ENCODE results near the gene ZNF823. TPM values are rescaled to one million over a fixed set of nuclear protein-coding genes. Genes with fewer than 3 reads are reported as not detected.

Gene ZNF823
- total RNA-seq, 1 donor from 2014 or later, result 12.0 TPM

- Mint-ChIP-seq H3K9me3 (ENCODE audit: low read depth) (peaks cover 71% of the 10 kb centered on the region), H3K36me3 (ENCODE audit: insufficient read depth) (peaks cover 3% of the 10 kb centered on the region), H3K4me1 (ENCODE audit: low read depth) (no peaks in the 10 kb centered on the region), H3K27ac (no peak overlapping the region), H3K4me3 (ENCODE audit: low read depth) (no peak overlapping the region), H3K27me3 (no peaks in the 10 kb centered on the region)
- DNase-seq (ENCODE audit: low spot score, unreplicated experiment), result no peak
- no peak for TF ChIP-seq CTCF (IDR thresholded peaks at IDR 0.05; ENCODE audit: unreplicated experiment)
These were observed 13.5 kb upstream of the ZNF823 start for GRCh38 chr19:11752244-11752736.

- Mint-ChIP-seq H3K4me3 (ENCODE audit: low read depth) (no peak overlapping the region), H3K4me1 (ENCODE audit: low read depth) (no peaks in the 10 kb centered on the region), H3K27ac (no peak overlapping the region), H3K27me3 (no peaks in the 10 kb centered on the region), H3K9me3 (ENCODE audit: low read depth) (peaks cover 60% of the 10 kb centered on the region), H3K36me3 (ENCODE audit: insufficient read depth) (peaks cover 4% of the 10 kb centered on the region)
- no peak for DNase-seq (ENCODE audit: low spot score, unreplicated experiment)
- TF ChIP-seq CTCF (IDR thresholded peaks at IDR 0.05; ENCODE audit: unreplicated experiment), result no peak
These were observed 11.0 kb upstream of the ZNF823 start for GRCh38 chr19:11749751-11750150.

- Mint-ChIP-seq H3K27ac (no peak overlapping the region), H3K36me3 (ENCODE audit: insufficient read depth) (peaks cover 4% of the 10 kb centered on the region), H3K9me3 (ENCODE audit: low read depth) (peaks cover 43% of the 10 kb centered on the region), H3K27me3 (no peaks in the 10 kb centered on the region), H3K4me1 (ENCODE audit: low read depth) (no peaks in the 10 kb centered on the region), H3K4me3 (ENCODE audit: low read depth) (no peak overlapping the region)
- TF ChIP-seq CTCF (IDR thresholded peaks at IDR 0.05; ENCODE audit: unreplicated experiment), result no peak
- no peak for DNase-seq (ENCODE audit: low spot score, unreplicated experiment)
These were observed 8.5 kb upstream of the ZNF823 start for GRCh38 chr19:11747277-11747676.

- Mint-ChIP-seq H3K36me3 (ENCODE audit: insufficient read depth) (peaks cover 4% of the 10 kb centered on the region), H3K27me3 (no peaks in the 10 kb centered on the region), H3K4me3 (ENCODE audit: low read depth) (no peak overlapping the region), H3K9me3 (ENCODE audit: low read depth) (peaks cover 30% of the 10 kb centered on the region), H3K4me1 (ENCODE audit: low read depth) (no peaks in the 10 kb centered on the region), H3K27ac (no peak overlapping the region)
- DNase-seq (ENCODE audit: low spot score, unreplicated experiment), result no peak
- TF ChIP-seq CTCF (IDR thresholded peaks at IDR 0.05; ENCODE audit: unreplicated experiment), result no peak
These were observed 7.1 kb upstream of the ZNF823 start for GRCh38 chr19:11745869-11746268.

GRCh38 chr19:11737964-11738745, 591 bp downstream of the ZNF823 start:
- Mint-ChIP-seq H3K36me3 (ENCODE audit: insufficient read depth) (peaks cover 9% of the 10 kb centered on the region), H3K27ac (peak overlapping the region; percentile 100), H3K9me3 (ENCODE audit: low read depth) (no peaks in the 10 kb centered on the region), H3K4me3 (ENCODE audit: low read depth) (peak overlapping the region; percentile 100), H3K4me1 (ENCODE audit: low read depth) (peaks cover 20% of the 10 kb centered on the region), H3K27me3 (no peaks in the 10 kb centered on the region)
- TF ChIP-seq CTCF (IDR thresholded peaks at IDR 0.05; ENCODE audit: unreplicated experiment), result peak; percentile 21
- DNase-seq (ENCODE audit: low spot score, unreplicated experiment), result peak; percentile 56

All from progenitor cell of endocrine pancreas (in vitro differentiated cells).